ENCODE data around the gene MYO16.
"Not testable (repeated sequence)": the region's sequence is repeated elsewhere in the genome, so short reads cannot be mapped to it uniquely, and the experiment has no call there.

MYO16 gene

GRCh38 chr13:109072505-109072904, 443.1 kb downstream of the MYO16 start:
- DNase-seq (ENCODE audit: low read depth), result no peak

DNA sequence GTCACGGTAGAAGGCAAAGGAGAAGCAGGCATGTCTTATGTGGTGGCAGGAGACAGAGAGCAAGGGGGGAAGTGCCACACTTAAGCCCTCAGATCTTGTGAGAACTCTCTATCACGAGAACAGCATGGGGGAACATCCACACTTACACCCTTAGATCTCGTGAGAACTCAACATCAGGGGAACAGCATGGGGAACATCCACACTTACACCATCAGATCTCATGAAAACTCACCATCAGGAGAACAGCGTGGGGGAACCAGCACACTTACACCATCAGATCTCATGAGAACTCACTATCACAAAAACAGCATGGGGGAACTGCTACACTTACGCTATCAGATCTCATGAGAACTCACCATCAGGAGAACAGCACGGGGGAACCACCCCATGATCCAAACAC, 445.0 kb downstream of the MYO16 start:
- DNase-seq (ENCODE audit: low read depth), result no peak

- no peak for DNase-seq (ENCODE audit: low read depth)
These were observed 445.4 kb downstream of the MYO16 start for GRCh38 chr13:109074853-109075252.

DNA sequence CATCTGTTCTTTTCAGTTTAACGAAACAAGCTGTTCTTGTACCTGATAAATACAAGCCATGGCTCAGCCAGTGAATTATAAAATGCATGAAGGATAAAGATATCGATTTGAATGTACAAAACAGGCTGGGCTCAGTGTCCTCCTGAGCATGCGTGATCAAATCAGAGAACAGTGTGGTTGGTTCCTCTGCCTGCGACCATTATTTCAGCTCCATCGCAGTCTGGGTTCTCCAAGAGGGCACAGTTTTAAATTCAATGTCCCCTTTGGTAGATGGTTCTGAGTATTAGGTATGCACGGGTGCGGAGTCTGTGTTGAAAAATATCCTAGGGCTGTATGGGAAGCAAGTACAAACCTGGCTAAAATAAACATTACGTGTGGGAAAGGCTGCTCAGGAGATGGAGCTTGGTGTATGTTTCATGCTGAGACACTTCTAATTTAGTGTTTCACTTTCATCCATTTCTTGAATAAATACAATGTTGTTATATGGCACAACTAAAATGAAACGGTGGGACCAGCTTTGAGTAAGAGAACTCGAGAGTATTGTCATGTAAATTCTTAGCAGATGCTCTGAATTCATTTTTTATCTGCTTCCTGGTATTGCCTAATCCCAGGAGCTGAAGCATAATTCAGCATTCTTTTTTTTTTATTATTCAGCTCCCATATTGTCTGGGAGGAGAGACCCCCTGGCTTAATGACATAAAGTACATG, 458.7 kb downstream of the MYO16 start:
- DNase-seq (ENCODE audit: low read depth), result no peak

DNA sequence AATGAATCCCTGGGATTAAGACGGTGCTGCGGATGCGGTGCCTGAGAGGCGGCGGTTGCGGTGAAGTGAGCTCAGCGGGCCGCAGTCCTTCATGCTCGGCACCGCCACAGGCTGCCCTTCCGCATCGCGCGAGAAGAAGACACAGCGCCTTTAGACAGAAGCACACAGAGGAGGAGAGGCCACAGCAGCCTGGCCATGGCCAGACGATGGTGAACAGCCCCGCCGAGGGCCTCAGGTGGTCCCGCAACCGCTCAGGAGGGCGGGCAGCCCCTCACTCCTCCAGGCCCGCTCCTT, 459.2 kb downstream of the MYO16 start:
- no peak for DNase-seq (ENCODE audit: low read depth)

DNA sequence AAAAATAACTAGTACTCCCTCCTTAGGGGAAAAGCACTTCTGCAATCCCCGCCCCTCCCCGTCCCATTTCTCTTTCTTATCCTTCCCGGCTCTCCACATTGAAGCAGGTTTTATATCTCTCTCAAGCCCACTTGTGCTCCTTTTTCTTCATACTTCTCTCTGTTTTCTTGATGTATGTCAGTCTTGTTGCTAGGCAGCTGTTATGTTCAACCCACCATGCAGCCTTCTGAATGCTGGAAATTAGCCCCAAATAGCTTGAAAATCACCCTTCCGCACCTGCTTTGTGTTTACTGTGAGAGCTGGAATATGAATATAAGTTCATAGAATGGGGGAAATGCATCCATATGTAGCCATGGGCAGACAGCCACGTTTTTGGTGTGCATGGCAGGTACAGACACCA, 461.4 kb downstream of the MYO16 start:
- DNase-seq (ENCODE audit: low read depth), result no peak

DNA sequence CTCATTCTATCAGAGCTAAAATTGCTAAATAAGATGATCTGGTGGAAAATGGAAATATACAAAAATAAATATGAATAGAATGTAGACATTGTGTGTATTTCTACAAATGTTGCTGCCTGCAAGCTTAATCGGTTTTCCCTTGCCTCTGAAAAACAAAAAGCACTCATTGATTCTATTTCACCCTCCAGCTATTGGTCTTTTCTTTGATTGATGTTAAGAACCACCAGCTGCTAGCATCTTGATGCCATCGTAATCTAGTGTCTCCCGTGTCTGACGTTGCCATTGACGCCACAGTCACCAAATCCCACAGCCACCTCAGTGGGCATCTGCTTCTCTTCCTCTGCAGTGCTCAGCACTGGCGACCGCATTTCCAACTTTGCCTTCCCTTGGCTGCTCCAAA, 461.8 kb downstream of the MYO16 start:
- no peak for DNase-seq (ENCODE audit: low read depth)

DNA sequence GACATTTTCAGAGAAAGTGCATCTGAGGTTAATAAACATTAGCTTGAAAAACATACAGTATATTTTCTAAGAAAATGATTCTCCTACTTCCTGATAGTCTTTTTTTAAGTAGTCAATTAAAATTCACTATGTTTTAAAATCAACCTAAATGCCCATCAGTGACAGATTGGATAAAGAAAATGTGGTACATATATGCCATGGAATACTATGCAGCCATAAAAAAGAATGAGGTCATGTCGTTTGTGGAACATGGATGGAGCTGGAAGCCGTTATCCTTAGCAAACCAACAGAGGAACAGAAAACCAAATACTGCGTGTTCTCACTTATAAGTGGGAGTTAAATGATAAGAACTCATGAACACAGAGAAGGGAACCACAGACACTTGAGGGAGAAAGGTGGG, 462.8 kb downstream of the MYO16 start:
- DNase-seq (ENCODE audit: low read depth), result not testable (repeated sequence)

DNA sequence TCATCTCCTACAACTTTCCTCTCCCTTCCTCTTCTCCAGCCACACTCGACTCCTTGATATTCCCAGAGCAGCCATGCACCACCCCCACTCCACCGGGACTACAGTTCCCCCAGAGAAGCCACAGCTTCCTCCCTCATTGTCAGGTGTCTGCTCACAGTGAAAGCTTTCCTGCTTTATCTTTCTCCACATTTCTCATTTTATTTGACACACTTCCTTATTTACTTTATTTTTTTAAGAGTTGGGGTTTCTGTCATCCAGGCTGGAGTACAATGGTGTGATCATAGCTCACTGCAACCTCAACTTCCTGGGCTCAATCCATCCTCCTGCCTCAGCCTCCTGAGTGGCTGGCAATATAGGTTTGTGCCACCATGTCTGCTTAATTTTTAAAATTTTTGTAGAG, 464.6 kb downstream of the MYO16 start:
- no peak for DNase-seq (ENCODE audit: low read depth)

GRCh38 chr13:109095126-109095525, 465.7 kb downstream of the MYO16 start:
- no peak for DNase-seq (ENCODE audit: low read depth)

GRCh38 chr13:109096101-109096500, 466.7 kb downstream of the MYO16 start:
- DNase-seq (ENCODE audit: low read depth), result no peak

DNA sequence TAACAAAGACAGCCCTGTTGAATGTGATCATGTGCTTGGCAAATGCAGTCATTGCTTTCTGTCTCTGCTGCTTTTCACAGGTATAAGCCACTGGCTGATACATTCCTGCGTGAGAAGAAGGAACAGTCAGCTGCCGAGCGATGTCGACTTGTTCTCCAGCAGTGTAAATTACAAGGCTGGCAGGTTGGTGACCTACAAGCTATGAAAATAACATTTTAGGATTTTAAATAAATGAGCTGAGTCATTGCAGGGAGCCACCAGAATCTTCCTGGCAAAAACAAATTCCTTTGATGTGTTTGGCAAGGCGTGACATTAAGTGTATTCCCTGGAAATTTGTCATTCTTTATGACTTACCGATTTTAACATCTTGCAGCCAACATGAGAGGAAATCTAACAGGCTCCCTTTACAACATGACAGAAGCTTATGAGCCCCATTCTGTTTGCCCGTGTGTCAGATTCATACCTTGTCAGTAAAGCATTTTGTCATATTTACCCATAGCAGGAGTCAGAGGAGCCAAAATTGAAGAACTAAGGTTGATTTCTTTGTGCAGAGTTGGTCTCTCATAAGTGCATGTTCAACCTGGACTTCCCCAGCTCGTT, 471.4 kb downstream of the MYO16 start:
- DNase-seq (ENCODE audit: low read depth), result no peak

DNA sequence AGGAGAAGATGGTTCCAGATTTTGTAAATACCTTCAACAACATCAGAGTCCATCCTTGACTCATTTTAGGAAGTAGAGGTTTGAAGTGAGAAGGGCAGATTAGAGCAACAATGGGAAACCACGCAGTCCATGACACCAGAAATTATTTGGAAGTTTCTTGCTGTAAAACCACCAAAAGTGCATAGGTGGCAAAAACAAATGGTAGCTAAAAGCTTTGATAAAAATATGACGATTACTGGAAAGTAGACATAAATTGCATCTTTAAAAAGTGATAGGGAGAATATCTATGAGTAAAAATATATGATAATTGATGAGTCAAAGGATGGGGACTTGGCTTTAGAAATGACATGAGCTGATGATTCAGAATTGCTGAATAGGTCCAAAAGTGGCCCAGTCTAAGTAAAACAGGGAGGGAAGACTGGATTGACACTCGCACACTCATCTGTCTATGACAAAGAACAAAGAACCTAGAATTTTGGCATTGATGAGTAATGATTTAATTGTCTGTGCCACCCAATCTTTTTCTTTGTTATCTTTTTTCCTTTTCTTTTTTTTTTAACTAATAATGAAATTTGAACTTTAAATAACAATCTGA, 472.2 kb downstream of the MYO16 start:
- DNase-seq (ENCODE audit: low read depth), result no peak

DNA sequence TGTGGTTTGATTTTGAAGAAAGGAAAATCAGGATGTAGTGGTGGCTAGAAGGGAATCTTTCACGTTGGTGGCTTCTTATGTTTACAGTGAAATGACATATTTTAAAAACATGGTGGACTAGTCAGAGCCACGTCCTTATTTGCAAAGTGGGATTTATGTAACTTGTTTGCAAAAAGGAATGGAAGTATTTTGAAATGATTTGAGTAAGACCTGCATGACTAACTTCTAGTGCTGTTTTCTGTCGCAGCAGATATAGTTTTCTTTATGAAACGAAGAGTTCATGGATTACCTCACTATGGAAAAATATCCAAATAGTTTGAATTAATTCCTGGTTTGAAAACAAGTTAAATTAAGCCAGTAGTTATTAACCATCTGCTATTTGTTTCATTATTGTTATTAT, 476.5 kb downstream of the MYO16 start:
- DNase-seq (ENCODE audit: low read depth), result no peak

GRCh38 chr13:109110159-109110558, 480.7 kb downstream of the MYO16 start:
- no peak for DNase-seq (ENCODE audit: low read depth)

DNA sequence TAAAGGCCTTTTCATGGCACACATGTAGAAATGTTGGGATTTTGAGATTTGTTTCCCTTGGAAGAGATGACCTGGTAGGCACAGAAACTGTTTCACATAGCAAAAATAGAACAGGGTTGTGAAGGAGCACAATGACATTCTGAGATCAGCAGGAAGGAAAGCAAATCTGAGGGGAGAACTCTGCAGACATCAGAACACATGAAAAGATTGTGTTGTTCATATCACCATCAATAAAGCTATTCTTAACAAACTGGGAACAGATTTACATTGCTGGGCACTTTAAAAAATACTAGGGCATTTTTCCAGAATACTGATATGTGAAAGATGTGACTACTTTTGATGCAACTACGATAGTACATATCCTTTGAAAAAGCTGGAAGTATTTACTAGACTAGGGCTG, 481.7 kb downstream of the MYO16 start:
- DNase-seq (ENCODE audit: low read depth), result no peak

GRCh38 chr13:109113427-109113826, 484.0 kb downstream of the MYO16 start:
- DNase-seq (ENCODE audit: low read depth), result no peak

- no peak for DNase-seq (ENCODE audit: low read depth)
These were observed 484.8 kb downstream of the MYO16 start for GRCh38 chr13:109114162-109114561.

DNA sequence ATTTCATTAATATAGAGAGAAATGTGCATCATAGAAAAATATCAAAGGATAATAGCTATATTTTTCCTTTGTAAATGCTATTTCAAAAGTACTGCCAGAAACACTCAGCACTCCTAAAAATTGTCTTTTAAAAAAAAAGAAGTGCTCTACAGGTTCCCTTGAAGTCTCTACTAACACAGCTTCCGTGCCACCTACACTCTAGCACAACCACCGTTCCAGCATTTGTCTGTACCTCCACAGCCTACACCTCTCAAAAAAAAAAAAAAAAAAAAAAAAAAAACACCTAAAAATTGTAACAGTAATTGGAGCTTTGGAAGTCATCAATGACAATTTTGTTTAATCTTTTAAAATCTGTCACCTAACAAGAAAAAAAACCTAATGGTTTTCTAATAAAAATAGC, 485.6 kb downstream of the MYO16 start:
- DNase-seq (ENCODE audit: low read depth), result no peak

- DNase-seq (ENCODE audit: low read depth), result no peak
These were observed 489.1 kb downstream of the MYO16 start for GRCh38 chr13:109118521-109118920.

DNA sequence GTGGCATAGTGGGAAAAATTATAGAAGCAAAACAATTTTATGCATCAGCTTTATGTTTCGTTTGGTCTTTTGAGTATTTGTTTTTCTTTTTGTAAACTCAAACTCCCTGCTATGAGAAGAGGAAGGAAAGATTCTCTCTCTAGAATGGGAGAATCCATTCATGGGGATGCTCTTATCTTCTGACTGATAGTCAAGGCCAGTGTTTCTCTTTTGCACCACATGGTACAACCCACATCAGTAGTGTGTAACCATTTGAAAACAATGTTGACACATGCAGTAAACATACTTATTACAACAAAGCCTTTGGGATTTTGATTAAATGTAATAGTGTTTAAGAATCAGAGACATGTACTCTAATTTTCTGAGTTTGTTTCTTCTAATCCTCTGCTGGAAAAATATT, 490.5 kb downstream of the MYO16 start:
- DNase-seq (ENCODE audit: low read depth), result no peak

- DNase-seq (ENCODE audit: low read depth), result no peak
These were observed 492.4 kb downstream of the MYO16 start for GRCh38 chr13:109121826-109122225.

- no peak for DNase-seq (ENCODE audit: low read depth)
These were observed 494.6 kb downstream of the MYO16 start for GRCh38 chr13:109123971-109124370.

DNA sequence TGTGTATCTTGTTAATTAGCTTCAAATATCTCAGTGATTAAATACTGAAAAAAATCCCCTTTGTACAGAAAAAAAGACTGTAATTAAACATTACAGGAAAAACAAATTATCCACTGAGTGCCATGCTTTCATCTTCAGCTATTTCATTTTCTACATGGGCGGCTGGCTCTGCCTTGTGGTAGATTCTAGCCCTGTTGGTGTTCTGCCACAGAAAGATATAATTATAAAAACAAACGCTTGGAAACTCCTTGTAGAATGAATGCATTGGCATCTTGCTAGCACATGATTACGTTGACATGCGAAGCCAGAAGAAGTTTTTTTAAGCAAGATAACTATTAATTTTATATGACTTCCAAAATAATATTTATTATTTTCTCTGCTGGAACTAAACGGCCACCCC, 496.8 kb downstream of the MYO16 start:
- no peak for DNase-seq (ENCODE audit: low read depth)
